K562 (cell line): ENCODE measurements around the gene NUFIP2. TPM values are rescaled to one million over a fixed set of nuclear protein-coding genes. Genes with fewer than 3 reads are reported as not detected.

Experiments
- E2F3 ChIP-seq: fragments of 250-450 bp; sonication (Bioruptor Pico); IDR thresholded peaks from 2 replicates; pipeline ENCODE4 v1.4.0; 2020; ENCODE audit warnings: mild to moderate bottlenecking
- FUS ChIP-seq: fragments of 200-400 bp; formaldehyde crosslinking; optimal IDR thresholded peaks from 2 replicates; pipeline ENCODE3; 2017; ENCODE audit warnings: low read depth, low read length
- HMG20A ChIP-seq: fragments of 450-650 bp; formaldehyde crosslinking; conservative IDR thresholded peaks from 2 replicates; pipeline ENCODE4 v1.4.0; 2020; ENCODE audit warnings: mild to moderate bottlenecking, mixed read lengths
- MCM7 ChIP-seq, 2 experiments: fragments of 450-650 bp; IDR thresholded peaks; 2 replicates each; pipeline ENCODE4 v1.6.1; 2016 to 2018
- PTRF ChIP-seq: fragments of 450-650 bp; IDR thresholded peaks from 2 replicates; pipeline ENCODE4 v1.6.1; 2016; ENCODE audit warnings: mild to moderate bottlenecking, missing genetic modification characterization, missing compliant biosample characterization
- RBM25 ChIP-seq: fragments of 200-400 bp; formaldehyde crosslinking; IDR thresholded peaks from 2 replicates; pipeline ENCODE4 v1.6.1; 2018; ENCODE audit warnings: low read length, low read depth, moderate library complexity; ENCODE audit not compliant: severe bottlenecking
- SRSF9 ChIP-seq: fragments of 200-400 bp; formaldehyde crosslinking; IDR thresholded peaks from 2 replicates; pipeline ENCODE4 v1.6.1; 2017; ENCODE audit warnings: low read depth, low read length, borderline replicate concordance
- ZBTB11 ChIP-seq, 3 experiments: fragments of 200-800 bp in 1 of 3; fragments of 250-450 bp in 1 of 3; fragments of 450-650 bp in 1 of 3; sonication (Bioruptor Pico) in 1 of 3; sonication (Bioruptor generic) in 1 of 3; formaldehyde crosslinking in 1 of 3; IDR thresholded peaks; 2 replicates each; pipeline versions ENCODE4 v1.6.1 to v1.8.0; 2016 to 2022; ENCODE audit warnings: mild to moderate bottlenecking in 2 of 3, missing genetic modification characterization in 2 of 3, missing compliant biosample characterization in 1 of 3, moderate library complexity in 1 of 3
- ZFP30 ChIP-seq: fragments of 250-450 bp; sonication (Bioruptor Pico); IDR thresholded peaks from 2 replicates; pipeline ENCODE4 v1.8.0; 2022; ENCODE audit warnings: moderate library complexity, mild to moderate bottlenecking, inconsistent platforms, borderline replicate concordance
- ZFX ChIP-seq: sonication (generic); formaldehyde crosslinking; IDR thresholded peaks from 2 replicates; pipeline ENCODE4 v1.8.0; 2022; ENCODE audit warnings: mild to moderate bottlenecking, missing genetic modification reagents, moderate library complexity
- ZNF140 ChIP-seq: fragments of 250-450 bp; sonication (Bioruptor Pico); IDR thresholded peaks from 2 replicates; pipeline ENCODE4 v1.8.0; 2021; ENCODE audit warnings: moderate library complexity, mild to moderate bottlenecking, inconsistent platforms
- polyA plus RNA-seq, 8 experiments: library from polyadenylated mRNA; depleted of rRNA in 4 of 8; stranded (reverse) in 5 of 8; unstranded in 3 of 8; fragments of >200 nt; fragmentation: Nextera tagmentation in 2 of 8; fragmentation: Illumina TruSeq in 1 of 8; extraction: Ambion mirVana in 2 of 8; extraction: Trizol in 1 of 8; gene quantifications; 2 replicates each; pipeline versions ENCODE4 v1.2.1 to v1.2.3, GENCODE V29; 2011 to 2014; ENCODE audit warnings: inconsistent platforms in 1 of 8, missing spikeins in 1 of 8
- total RNA-seq, 7 experiments: library from RNA; depleted of rRNA in 6 of 7; stranded (reverse); fragments of >200 nt in 6 of 7; fragmentation: Illumina TruSeq in 2 of 7; extraction: Trizol in 2 of 7; gene quantifications; 2 replicates each; pipeline versions ENCODE4 v1.2.1 to v1.2.3, GENCODE V29; 2011 to 2021; ENCODE audit warnings: low replicate concordance in 1 of 7
- TF ChIP-seq, protein P1 (sequence below), 2 experiments: fragments of 450-650 bp; IDR thresholded peaks; 2 replicates each; pipeline ENCODE4 v1.6.1; 2016; ENCODE audit warnings: mild to moderate bottlenecking in 2 of 2, borderline replicate concordance in 1 of 2, low read depth in 1 of 2, moderate library complexity in 1 of 2

NUFIP2 gene
- total and polyA plus RNA-seq, 9 of the 15 experiments (the other 6 are each of a cell fraction or from before 2014, with no cell fraction given), result 4.9 to 40.7 (median 18.5) TPM

- TF ChIP-seq, protein P1, sequence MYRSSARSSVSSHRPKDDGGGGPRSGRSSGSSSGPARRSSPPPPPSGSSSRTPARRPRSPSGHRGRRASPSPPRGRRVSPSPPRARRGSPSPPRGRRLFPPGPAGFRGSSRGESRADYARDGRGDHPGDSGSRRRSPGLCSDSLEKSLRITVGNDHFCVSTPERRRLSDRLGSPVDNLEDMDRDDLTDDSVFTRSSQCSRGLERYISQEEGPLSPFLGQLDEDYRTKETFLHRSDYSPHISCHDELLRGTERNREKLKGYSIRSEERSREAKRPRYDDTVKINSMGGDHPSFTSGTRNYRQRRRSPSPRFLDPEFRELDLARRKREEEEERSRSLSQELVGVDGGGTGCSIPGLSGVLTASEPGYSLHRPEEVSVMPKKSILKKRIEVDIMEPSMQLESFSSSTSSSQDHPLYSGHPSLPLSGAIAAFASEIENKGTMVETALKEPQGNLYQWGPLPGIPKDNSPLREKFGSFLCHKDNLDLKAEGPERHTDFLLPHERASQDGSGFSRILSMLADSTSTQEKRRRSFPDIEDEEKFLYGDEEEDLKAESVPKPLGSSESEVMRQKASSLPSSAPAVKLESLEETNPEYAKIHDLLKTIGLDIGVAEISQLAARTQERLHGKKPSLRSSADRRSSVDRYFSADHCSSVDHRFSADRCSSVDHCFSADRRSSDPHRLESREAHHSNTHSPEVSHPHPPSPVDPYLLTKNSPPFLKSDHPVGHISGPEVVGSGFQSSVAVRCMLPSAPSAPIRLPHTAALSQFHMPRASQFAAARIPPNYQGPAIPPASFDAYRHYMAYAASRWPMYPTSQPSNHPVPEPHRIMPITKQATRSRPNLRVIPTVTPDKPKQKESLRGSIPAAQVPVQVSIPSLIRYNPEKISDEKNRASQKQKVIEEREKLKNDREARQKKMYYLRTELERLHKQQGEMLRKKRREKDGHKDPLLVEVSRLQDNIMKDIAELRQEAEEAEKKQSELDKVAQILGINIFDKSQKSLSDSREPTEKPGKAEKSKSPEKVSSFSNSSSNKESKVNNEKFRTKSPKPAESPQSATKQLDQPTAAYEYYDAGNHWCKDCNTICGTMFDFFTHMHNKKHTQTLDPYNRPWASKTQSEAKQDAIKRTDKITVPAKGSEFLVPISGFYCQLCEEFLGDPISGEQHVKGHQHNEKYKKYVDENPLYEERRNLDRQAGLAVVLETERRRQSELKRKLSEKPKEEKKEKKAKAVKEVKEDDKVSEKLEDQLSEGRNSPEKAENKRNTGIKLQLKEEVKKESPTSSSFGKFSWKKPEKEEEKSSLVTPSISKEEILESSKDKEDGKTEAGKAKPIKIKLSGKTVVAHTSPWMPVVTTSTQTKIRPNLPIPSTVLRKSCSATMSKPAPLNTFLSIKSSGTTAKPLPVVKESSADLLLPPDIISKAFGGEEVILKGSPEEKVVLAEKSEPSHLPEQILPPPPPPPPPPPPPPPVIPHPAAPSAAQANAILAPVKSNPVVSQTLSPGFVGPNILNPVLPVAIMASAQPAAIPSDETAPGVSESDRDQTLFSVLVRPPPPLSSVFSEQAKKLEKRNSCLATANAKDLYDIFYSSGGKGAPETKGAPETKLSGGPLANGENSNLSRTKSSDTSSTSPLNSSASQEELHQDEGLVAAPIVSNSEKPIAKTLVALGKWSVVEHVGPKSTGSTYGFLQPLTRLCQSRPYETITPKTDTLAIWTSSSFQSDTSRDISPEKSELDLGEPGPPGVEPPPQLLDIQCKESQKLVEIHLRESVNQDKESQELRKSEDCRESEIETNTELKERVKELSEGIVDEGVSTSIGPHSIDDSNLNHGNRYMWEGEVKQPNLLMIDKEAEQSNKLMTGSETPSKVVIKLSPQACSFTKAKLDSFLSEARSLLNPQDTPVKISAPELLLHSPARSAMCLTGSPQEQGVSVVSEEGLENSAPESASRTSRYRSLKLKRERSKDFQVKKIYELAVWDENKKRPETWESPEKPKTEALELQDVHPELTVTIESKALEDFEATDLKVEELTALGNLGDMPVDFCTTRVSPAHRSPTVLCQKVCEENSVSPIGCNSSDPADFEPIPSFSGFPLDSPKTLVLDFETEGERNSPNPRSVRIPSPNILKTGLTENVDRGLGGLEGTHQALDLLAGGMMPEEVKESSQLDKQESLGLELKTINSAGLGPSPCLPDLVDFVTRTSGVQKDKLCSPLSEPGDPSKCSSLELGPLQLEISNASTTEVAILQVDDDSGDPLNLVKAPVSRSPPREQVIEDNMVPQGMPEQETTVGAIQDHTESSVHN (IDR thresholded peaks at IDR 0.05; ENCODE audit: borderline replicate concordance in 1 of 2, low read depth in 1 of 2), result no peak
- TF ChIP-seq ZFX (CRISPR knock-in tag) (no peak; the same call in 1 of the 2 replicates), ZBTB11 (CRISPR knock-in tag; IDR thresholded peaks at IDR 0.05) (0 out of 6 replicates have a peak, but pooled peaks of 1 of the 3 experiments have one; percentile 8), ZFP30 (CRISPR knock-in tag) (no peak), MCM7 (IDR thresholded peaks at IDR 0.05) (no peak), HMG20A (CRISPR knock-in tag) (no peak), RBM25 (no peak), ZNF140 (CRISPR knock-in tag) (no peak), PTRF (tag) (no peak), FUS (no peak), E2F3 (CRISPR knock-in tag) (no peak), SRSF9 (no peak)
These were observed 1.6 kb downstream of the NUFIP2 start (continued) for GRCh38 chr17:29292071-29292991.
